Activated CD4-positive, CD25-positive, alpha-beta regulatory T cell treated with anti-CD3 and anti-CD28 coated beads, Interleukin-2, amount 50 U/mL, for 72 hours (primary cell): ENCODE data around the gene ZNF384.

Source experiments
- DNase-seq: peaks from one replicate; pipeline ENCODE4 v3.0.0; 2021

Gene ZNF384

GRCh38 chr12:6699259-6699988 is 10.2 kb upstream of the ZNF384 start:
- no peak for DNase-seq

GRCh38 chr12:6698352-6699046 is 9.3 kb upstream of the ZNF384 start:
- no peak for DNase-seq

- no peak for DNase-seq
Observed at GRCh38 chr12:6697584-6698351, 8.6 kb upstream of the ZNF384 start.

- no peak for DNase-seq
Observed at GRCh38 chr12:6696690-6697583, 7.8 kb upstream of the ZNF384 start.

GRCh38 chr12:6695313-6696045 is 6.3 kb upstream of the ZNF384 start:
- DNase-seq = no peak

- no peak for DNase-seq
Observed at GRCh38 chr12:6694701-6695100, 5.5 kb upstream of the ZNF384 start.

GRCh38 chr12:6693832-6694355 is 4.7 kb upstream of the ZNF384 start:
- no peak for DNase-seq

- DNase-seq = no peak
Observed at GRCh38 chr12:6692888-6693287, 3.7 kb upstream of the ZNF384 start.

- no peak for DNase-seq
Observed at GRCh38 chr12:6691473-6691872, 2.3 kb upstream of the ZNF384 start.

GRCh38 chr12:6688543-6688998 is 604 bp downstream of the ZNF384 start:
- DNase-seq = no peak

GRCh38 chr12:6685814-6686213 is 3.4 kb downstream of the ZNF384 start:
- no peak for DNase-seq

- no peak for DNase-seq
Observed at GRCh38 chr12:6684609-6685008, 4.6 kb downstream of the ZNF384 start.

GRCh38 chr12:6676962-6677361 is 12.2 kb downstream of the ZNF384 start:
- DNase-seq = no peak

- DNase-seq = no peak
Observed at GRCh38 chr12:6672143-6672542, 17.0 kb downstream of the ZNF384 start.

- no peak for DNase-seq
Observed at GRCh38 chr12:6667559-6668210, 21.5 kb downstream of the ZNF384 start.

- no peak for DNase-seq
Observed at GRCh38 chr12:6666211-6666610, 23.0 kb downstream of the ZNF384 start.

GRCh38 chr12:6664902-6665301 is 24.3 kb downstream of the ZNF384 start:
- DNase-seq = no peak

- DNase-seq = peak; percentile 90
Observed at GRCh38 chr12:6662906-6663742, 26.1 kb downstream of the ZNF384 start, which contains the start of gene ING4. ING4 (minus strand) TSS chr12:6663119; CDS start chr12:6663101, 18 bp downstream.

- DNase-seq = no peak
Observed at GRCh38 chr12:6662602-6662905, 26.6 kb downstream of the ZNF384 start.

- DNase-seq = no peak
Observed at GRCh38 chr12:6653987-6654386, 35.2 kb downstream of the ZNF384 start.
